OCI-LY3 (cell line): Measurements from ENCODE around the gene EMID1.

Source experiments
- H2AFZ ChIP-seq: fragments of 200-600, 300-600 bp; shearing (Covaris generic); 2 replicates; pipeline ENCODE4 v1.6.0; 2014; ENCODE audit warnings: antibody characterized with exemption, low read depth, low read length
- H3K27ac ChIP-seq: fragments of 200-600, 300-600 bp; sonication (generic); 2 replicates; pipeline ENCODE4 v1.5.1; 2014; ENCODE audit warnings: mild to moderate bottlenecking, low read length, moderate library complexity, mixed read lengths
- H3K27me3 ChIP-seq: fragments of 200-600, 300-600 bp; sonication (generic); 2 replicates; pipeline ENCODE4 v1.6.1; 2014; ENCODE audit warnings: low read depth, low read length, mixed read lengths
- H3K36me3 ChIP-seq: fragments of 200-600, 300-600 bp; sonication (generic); replicated peaks from 2 replicates; pipeline ENCODE3; 2014; ENCODE audit warnings: low read depth, low read length, mixed read lengths
- H3K4me1 ChIP-seq: fragments of 300-600, 200-600 bp; sonication (generic); 2 replicates; pipeline ENCODE4 v1.6.1; 2014; ENCODE audit warnings: low read length, mixed read lengths
- H3K4me2 ChIP-seq: fragments of 200-600, 300-600 bp; sonication (generic); 2 replicates; pipeline ENCODE4 v1.6.1; 2014; ENCODE audit warnings: low read length, mixed read lengths
- H3K4me3 ChIP-seq: fragments of 300-600, 200-600 bp; sonication (generic); 2 replicates; pipeline ENCODE4 v1.5.1; 2014; ENCODE audit warnings: antibody characterized with exemption, mild to moderate bottlenecking, low read length, moderate library complexity
- H3K79me2 ChIP-seq: fragments of 300-600, 200-600 bp; shearing (Covaris generic); 2 replicates; pipeline ENCODE4 v1.6.1; 2014; ENCODE audit warnings: mild to moderate bottlenecking, low read length, mixed read lengths
- H3K9ac ChIP-seq: fragments of 300-600, 200-600 bp; shearing (Covaris generic); 2 replicates; pipeline ENCODE4 v1.6.0; 2014; ENCODE audit warnings: mild to moderate bottlenecking, low read length, moderate library complexity
- H3K9me3 ChIP-seq: fragments of 200-600, 300-600 bp; shearing (Covaris generic); 2 replicates; pipeline ENCODE4 v1.6.1; 2014; ENCODE audit warnings: low read length, mixed read lengths; ENCODE audit not compliant: insufficient read depth
- H4K20me1 ChIP-seq: fragments of 200-600, 300-600 bp; sonication (generic); 2 replicates; pipeline ENCODE4 v1.6.1; 2016; ENCODE audit warnings: low read length, mixed read lengths; ENCODE audit not compliant: insufficient read depth
- EZH2phosphoT487 ChIP-seq: fragments of 200-600 bp; shearing (Covaris generic); IDR thresholded peaks from 2 replicates; pipeline ENCODE4 v1.6.1; 2018; ENCODE audit warnings: antibody characterized with exemption, mixed run types, low read depth
- TF ChIP-seq, protein P1 (sequence below): fragments of 200-600, 300-600 bp; sonication (generic); IDR thresholded peaks from 2 replicates; pipeline ENCODE4 v1.5.1; 2014; ENCODE audit warnings: antibody characterized with exemption, low read length, low read depth

Gene EMID1

DNA sequence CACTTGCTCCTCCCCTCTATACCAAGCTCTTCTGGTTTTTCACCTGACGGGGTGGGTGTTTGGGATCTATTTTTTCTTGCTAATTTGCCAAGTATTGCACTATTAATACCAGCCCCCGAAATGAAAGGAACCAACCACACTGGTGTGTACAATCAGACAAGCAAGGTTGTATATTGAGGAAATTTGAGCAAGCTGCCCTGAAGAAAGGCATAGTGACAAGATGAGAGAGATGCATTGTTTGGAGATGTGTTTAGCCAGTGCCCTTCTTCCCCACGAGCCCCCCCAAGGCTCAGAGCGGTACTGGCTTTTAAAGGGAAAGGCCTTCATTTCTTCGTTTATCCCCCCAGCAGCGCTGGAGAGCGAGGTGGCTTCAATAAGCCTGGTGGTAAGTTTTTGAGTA lies 85.5 kb downstream of the EMID1 start:
- H4K20me1 ChIP-seq: peaks cover 64% of the 10 kb centered on the region
- H2AFZ ChIP-seq: no peak overlapping the region
- no peaks in the 10 kb centered on the region for H3K27me3 ChIP-seq
- no peak overlapping the region for H3K4me3 ChIP-seq
- peaks cover 88% of the 10 kb centered on the region for H3K36me3 ChIP-seq
- H3K4me1 ChIP-seq: peaks cover 22% of the 10 kb centered on the region
- H3K79me2 ChIP-seq: peaks cover 59% of the 10 kb centered on the region
- H3K9me3 ChIP-seq: no peaks in the 10 kb centered on the region
- H3K27ac ChIP-seq: no peak overlapping the region
- H3K4me2 ChIP-seq: no peak overlapping the region
- no peak overlapping the region for H3K9ac ChIP-seq
- TF ChIP-seq EZH2phosphoT487: no peak

DNA sequence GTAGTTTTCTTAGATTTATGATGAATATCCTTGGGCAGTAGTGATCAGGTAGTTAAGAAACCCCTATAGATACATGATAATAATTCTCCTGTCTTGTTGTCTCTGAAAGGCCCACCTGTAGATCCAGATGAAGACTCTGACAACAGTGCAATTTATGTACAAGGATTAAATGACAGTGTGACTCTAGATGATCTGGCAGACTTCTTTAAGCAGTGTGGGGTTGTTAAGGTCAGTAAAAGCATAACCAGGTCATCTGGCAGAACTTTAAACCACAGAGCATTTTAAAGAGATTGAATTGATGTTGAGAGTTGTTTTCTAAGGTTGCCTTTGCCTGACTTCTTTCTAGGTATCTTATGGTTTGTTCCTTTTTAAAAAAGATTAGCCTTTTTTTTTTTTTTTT lies 86.7 kb downstream of the EMID1 start:
- Histone ChIP-seq H4K20me1 (peaks cover 65% of the 10 kb centered on the region), H3K27me3 (no peaks in the 10 kb centered on the region), H2AFZ (no peak overlapping the region), H3K27ac (no peak overlapping the region), H3K4me1 (peaks cover 19% of the 10 kb centered on the region), H3K9me3 (no peaks in the 10 kb centered on the region), H3K4me2 (no peak overlapping the region), H3K36me3 (peaks cover 91% of the 10 kb centered on the region), H3K79me2 (peaks cover 49% of the 10 kb centered on the region), H3K9ac (no peak overlapping the region), H3K4me3 (no peak overlapping the region)
- TF ChIP-seq, protein P1, sequence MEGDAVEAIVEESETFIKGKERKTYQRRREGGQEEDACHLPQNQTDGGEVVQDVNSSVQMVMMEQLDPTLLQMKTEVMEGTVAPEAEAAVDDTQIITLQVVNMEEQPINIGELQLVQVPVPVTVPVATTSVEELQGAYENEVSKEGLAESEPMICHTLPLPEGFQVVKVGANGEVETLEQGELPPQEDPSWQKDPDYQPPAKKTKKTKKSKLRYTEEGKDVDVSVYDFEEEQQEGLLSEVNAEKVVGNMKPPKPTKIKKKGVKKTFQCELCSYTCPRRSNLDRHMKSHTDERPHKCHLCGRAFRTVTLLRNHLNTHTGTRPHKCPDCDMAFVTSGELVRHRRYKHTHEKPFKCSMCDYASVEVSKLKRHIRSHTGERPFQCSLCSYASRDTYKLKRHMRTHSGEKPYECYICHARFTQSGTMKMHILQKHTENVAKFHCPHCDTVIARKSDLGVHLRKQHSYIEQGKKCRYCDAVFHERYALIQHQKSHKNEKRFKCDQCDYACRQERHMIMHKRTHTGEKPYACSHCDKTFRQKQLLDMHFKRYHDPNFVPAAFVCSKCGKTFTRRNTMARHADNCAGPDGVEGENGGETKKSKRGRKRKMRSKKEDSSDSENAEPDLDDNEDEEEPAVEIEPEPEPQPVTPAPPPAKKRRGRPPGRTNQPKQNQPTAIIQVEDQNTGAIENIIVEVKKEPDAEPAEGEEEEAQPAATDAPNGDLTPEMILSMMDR: no peak

DNA sequence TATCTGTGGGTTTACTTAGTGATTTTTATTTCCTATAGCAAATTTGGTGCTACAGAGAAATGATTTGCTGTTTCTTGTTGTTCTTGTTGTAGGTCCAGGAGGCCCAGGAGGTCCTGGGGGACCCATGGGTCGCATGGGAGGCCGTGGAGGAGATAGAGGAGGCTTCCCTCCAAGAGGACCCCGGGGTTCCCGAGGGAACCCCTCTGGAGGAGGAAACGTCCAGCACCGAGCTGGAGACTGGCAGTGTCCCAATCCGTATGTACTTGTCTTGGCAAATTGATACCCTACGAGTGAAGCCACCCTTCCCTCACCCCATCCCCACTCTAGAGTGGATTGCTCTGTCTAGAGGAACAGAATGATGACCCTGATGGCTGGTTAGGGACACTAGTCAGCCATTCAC lies 92.9 kb downstream of the EMID1 start:
- Histone ChIP-seq H3K79me2 (0 out of 2 replicates have a peak, but pooled peaks cover 3% of the 10 kb centered on the region), H3K4me3 (no peak overlapping the region), H3K36me3 (peaks cover 65% of the 10 kb centered on the region), H4K20me1 (peaks cover 53% of the 10 kb centered on the region), H3K9ac (no peak overlapping the region), H3K27ac (no peak overlapping the region), H3K27me3 (no peaks in the 10 kb centered on the region), H3K4me2 (no peak overlapping the region), H3K9me3 (no peaks in the 10 kb centered on the region), H2AFZ (no peak overlapping the region), H3K4me1 (no peaks in the 10 kb centered on the region)
- TF ChIP-seq, protein P1: no peak
- no peak for TF ChIP-seq EZH2phosphoT487

DNA sequence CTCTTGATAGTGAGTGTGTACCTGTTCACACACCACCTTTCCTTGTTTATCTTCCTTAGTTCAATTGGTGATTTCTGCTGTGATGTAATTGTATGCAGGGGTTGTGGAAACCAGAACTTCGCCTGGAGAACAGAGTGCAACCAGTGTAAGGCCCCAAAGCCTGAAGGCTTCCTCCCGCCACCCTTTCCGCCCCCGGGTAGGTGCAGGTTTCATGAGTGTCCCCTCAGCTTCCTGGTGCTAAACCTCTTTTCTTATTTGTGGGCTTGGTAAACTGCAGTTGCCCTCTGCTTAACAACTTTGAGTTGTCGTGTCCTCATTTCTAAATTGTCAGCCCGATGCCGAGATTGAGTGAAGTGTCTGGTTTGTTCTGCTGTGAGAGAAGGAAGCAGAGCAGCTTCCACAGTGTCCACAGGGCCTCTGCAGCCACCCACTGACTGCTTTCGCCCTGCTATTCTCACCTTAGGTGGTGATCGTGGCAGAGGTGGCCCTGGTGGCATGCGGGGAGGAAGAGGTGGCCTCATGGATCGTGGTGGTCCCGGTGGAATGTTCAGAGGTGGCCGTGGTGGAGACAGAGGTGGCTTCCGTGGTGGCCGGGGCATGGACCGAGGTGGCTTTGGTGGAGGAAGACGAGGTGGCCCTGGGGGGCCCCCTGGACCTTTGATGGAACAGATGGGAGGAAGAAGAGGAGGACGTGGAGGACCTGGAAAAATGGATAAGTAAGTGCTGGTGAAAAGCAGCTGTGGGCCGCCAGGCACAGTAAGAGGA lies 93.6 kb downstream of the EMID1 start:
- Histone ChIP-seq H3K4me3 (no peak overlapping the region), H4K20me1 (peaks cover 50% of the 10 kb centered on the region), H3K36me3 (peaks cover 59% of the 10 kb centered on the region), H3K4me2 (no peak overlapping the region), H3K4me1 (no peaks in the 10 kb centered on the region), H3K9me3 (no peaks in the 10 kb centered on the region), H3K9ac (no peak overlapping the region), H3K27ac (no peak overlapping the region), H3K79me2 (0 out of 2 replicates have a peak, but pooled peaks cover 3% of the 10 kb centered on the region), H2AFZ (no peak overlapping the region), H3K27me3 (no peaks in the 10 kb centered on the region)
- TF ChIP-seq EZH2phosphoT487: no peak
- TF ChIP-seq, protein P1: no peak
